WERI-Rb-1 (cell line): ENCODE data around the gene ADGRD1.

ENCODE experiments used
- DNase-seq: peaks from one replicate; pipeline ENCODE4 v3.0.0-alpha.2; 2020
- H3K27ac ChIP-seq: fragments of 250-450 bp; sonication (Bioruptor Pico); 2 replicates; pipeline ENCODE4 v1.5.1; 2020; ENCODE audit warnings: mild to moderate bottlenecking, moderate library complexity
- H3K27me3 ChIP-seq: fragments of 250-450 bp; sonication (Bioruptor Pico); 2 replicates; pipeline ENCODE4 v1.5.1; 2021; ENCODE audit warnings: mild to moderate bottlenecking, low read depth, moderate library complexity; ENCODE audit not compliant: insufficient read depth, severe bottlenecking
- H3K36me3 ChIP-seq: fragments of 250-450 bp; sonication (Bioruptor Pico); 2 replicates; pipeline ENCODE4 v1.5.1; 2020; ENCODE audit warnings: mild to moderate bottlenecking, moderate library complexity
- H3K4me3 ChIP-seq: 2 replicates; pipeline ENCODE4 v1.5.1; 2011; ENCODE audit warnings: low read depth, mild to moderate bottlenecking, control low read depth, low read length
- H3K9me3 ChIP-seq: fragments of 250-450 bp; sonication (Bioruptor Pico); 2 replicates; pipeline ENCODE4 v1.5.1; 2021; ENCODE audit warnings: mild to moderate bottlenecking, moderate library complexity; ENCODE audit not compliant: severe bottlenecking
- TF ChIP-seq, protein P1 (sequence below): IDR thresholded peaks from 2 replicates; pipeline ENCODE4 v1.5.1; 2011; ENCODE audit warnings: low read depth, mild to moderate bottlenecking, control low read depth, inconsistent platforms, low read length

Gene ADGRD1

DNA sequence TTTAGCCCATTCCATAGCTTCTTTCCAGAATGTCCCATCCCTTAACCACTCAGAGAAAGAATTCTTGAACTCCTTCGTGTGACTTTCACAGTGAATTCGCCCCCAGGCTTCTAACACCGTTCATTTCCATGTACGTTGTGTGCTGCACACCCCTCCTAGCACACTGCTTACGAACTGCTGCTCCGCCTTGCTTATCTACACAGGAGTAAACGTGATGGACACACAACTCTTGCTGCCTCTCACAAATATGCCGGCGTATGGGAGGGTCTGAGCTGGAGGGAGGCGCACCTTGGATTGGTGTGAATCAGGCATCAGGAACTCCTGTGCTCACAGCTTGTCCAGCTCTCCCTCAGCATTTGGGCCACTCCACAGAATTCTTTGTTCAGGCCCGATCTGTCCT, 3.9 kb upstream of the ADGRD1 start:
- H3K27me3 ChIP-seq: no peaks in the 10 kb centered on the region
- peaks cover 5% of the 10 kb centered on the region for H3K9me3 ChIP-seq
- no peak for DNase-seq
- no peaks in the 10 kb centered on the region for H3K36me3 ChIP-seq
- TF ChIP-seq, protein P1, sequence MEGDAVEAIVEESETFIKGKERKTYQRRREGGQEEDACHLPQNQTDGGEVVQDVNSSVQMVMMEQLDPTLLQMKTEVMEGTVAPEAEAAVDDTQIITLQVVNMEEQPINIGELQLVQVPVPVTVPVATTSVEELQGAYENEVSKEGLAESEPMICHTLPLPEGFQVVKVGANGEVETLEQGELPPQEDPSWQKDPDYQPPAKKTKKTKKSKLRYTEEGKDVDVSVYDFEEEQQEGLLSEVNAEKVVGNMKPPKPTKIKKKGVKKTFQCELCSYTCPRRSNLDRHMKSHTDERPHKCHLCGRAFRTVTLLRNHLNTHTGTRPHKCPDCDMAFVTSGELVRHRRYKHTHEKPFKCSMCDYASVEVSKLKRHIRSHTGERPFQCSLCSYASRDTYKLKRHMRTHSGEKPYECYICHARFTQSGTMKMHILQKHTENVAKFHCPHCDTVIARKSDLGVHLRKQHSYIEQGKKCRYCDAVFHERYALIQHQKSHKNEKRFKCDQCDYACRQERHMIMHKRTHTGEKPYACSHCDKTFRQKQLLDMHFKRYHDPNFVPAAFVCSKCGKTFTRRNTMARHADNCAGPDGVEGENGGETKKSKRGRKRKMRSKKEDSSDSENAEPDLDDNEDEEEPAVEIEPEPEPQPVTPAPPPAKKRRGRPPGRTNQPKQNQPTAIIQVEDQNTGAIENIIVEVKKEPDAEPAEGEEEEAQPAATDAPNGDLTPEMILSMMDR: no peak
- no peak overlapping the region for H3K27ac ChIP-seq
- no peak overlapping the region for H3K4me3 ChIP-seq

DNA sequence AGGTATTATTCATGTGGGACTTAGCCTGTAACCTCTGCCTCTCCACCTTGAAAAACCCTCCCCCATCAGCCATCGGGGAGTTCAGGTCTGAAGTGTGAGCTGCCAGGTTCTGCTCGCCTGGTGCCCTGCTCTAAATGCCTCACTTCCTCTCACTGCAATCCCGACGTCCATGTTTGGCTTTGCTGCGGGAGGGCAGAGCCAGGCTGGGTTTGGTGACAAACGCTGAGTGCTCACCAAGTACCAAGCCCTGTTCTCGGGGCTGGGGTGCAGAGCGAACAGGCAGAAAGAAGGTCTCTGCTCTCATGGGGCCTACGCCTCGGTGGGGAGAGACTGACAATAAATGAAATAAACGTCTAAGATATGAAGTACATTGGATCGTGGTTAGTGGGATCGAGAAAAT, 2.1 kb upstream of the ADGRD1 start:
- Histone ChIP-seq H3K27ac (no peak overlapping the region), H3K9me3 (no peaks in the 10 kb centered on the region), H3K36me3 (no peaks in the 10 kb centered on the region), H3K4me3 (no peak overlapping the region), H3K27me3 (no peaks in the 10 kb centered on the region)
- TF ChIP-seq, protein P1: no peak
- DNase-seq: no peak

DNA sequence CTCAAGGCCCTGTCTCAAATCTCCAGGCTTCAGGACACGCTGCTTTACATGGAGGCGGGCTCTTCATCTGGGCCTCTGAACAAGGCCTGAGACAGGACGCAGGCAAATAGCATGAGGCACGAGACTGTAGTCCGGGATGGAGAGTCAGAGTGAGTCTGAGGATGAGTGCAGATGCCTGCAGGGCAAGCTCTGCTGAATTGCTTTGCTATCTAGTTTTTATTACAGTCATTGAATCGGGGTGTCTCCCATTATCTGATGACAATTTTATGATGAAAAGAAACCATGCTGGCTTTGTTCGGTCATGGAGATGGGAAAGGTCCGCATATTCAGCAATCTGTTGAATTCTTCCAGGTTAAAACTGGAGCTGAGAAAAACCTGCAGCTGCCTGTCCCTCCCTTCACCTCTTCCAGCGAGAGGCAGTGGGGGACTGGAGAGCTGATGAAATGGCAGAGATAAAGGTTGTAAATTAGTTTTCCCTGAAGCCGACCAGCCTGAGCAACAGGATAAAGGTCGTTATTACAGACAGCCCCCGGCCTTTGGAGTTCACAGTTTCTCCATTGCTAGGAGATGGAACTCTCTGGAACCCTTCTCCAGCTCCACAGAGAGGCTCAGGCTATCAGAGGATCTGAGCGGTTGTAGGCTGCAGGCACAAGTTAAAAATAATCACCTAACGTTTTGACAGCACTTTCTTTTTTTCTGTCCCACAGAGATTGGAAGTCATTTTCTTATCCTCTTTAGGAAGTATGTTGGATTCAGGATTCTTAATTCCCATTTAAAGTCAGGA, 1.3 kb upstream of the ADGRD1 start:
- TF ChIP-seq, protein P1: no peak
- Histone ChIP-seq H3K4me3 (no peak overlapping the region), H3K9me3 (no peaks in the 10 kb centered on the region), H3K36me3 (no peaks in the 10 kb centered on the region), H3K27me3 (no peaks in the 10 kb centered on the region), H3K27ac (no peak overlapping the region)
- DNase-seq: no peak

DNA sequence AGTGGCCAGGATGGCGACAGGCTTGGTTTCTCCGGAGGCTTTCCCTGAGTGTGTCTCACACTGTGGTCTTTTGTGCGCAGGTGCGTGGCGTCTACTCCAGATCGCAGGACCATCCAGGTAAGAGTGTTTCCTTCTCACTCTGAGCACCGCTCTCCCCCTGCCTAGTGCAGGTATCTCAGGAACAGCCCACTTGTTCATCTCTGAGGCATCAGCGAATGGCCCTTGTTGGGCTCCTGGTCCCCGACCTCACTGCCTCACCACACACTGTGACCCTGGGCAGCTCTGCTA, 781 bp downstream of the ADGRD1 start:
- Histone ChIP-seq H3K36me3 (no peaks in the 10 kb centered on the region), H3K27me3 (no peaks in the 10 kb centered on the region), H3K27ac (no peak overlapping the region), H3K9me3 (no peaks in the 10 kb centered on the region), H3K4me3 (no peak overlapping the region)
- no peak for DNase-seq
- TF ChIP-seq, protein P1: no peak

DNA sequence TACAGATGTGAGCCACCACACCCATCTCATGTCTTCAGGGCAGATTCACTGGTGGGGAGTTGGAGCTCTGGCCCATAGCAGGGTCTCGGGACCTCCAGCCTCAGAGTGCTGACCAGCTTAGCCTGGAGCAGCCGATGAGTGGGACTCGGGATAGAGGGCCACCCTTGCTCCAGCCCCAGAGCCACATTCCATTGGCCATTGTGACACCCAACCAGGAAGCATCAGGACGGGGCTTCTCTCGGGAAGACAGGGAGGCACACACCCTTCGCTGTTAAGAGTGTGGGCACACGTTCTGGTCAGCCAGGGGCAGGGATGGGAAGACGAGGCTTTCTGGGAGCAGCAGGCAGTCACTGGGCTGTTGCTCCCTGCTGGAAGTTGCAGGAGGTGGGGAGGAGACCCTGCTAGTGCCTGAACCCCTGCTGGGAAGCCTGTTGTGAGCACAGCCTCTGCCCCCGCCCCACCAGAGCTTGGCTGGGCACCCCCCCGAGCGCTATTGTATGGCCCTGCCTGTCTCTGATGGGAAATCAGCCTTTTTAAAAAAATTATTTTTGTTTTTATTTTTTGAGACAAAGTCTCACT, 1.6 kb downstream of the ADGRD1 start:
- no peaks in the 10 kb centered on the region for H3K27me3 ChIP-seq
- no peaks in the 10 kb centered on the region for H3K36me3 ChIP-seq
- no peak overlapping the region for H3K4me3 ChIP-seq
- no peak overlapping the region for H3K27ac ChIP-seq
- DNase-seq: no peak
- TF ChIP-seq, protein P1: no peak
- H3K9me3 ChIP-seq: no peaks in the 10 kb centered on the region

DNA sequence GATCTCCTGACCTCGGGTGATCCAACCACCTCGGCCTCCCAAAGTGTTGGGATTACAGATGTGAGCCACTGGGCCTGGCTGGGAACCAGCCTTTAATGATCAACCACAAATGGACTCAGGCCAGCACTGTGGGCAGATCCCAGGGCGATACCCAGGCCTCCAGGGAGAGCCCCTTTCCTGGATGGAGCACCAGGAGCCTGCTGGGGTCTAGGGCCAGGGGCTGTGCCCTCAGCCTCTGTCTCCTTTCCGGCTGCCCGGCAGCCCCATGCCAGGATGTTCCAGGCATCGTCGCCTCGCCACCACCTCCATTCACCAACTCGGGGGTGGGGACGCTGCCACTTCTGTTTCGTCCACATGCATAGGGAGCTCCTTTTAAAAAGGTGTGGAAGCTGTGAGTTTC, 2.3 kb downstream of the ADGRD1 start:
- H3K36me3 ChIP-seq: no peaks in the 10 kb centered on the region
- H3K27ac ChIP-seq: no peak overlapping the region
- no peaks in the 10 kb centered on the region for H3K9me3 ChIP-seq
- no peak overlapping the region for H3K4me3 ChIP-seq
- H3K27me3 ChIP-seq: no peaks in the 10 kb centered on the region
- no peak for DNase-seq
- TF ChIP-seq, protein P1: no peak
